GM12892 (cell line): Measurements from ENCODE around the gene ABHD12B.

Source experiments
- POLR2A ChIP-seq: IDR thresholded peaks from 2 replicates; pipeline ENCODE4 v1.6.1; 2011; ENCODE audit warnings: low read depth, low read length, control low read depth
- POLR2AphosphoS5 ChIP-seq: IDR thresholded peaks from 2 replicates; pipeline ENCODE4 v1.6.1; 2011; ENCODE audit warnings: low read depth, low read length, control low read depth
- TAF1 ChIP-seq: IDR thresholded peaks from 2 replicates; pipeline ENCODE4 v1.6.1; 2011; ENCODE audit warnings: low read depth, mild to moderate bottlenecking, control low read depth, low read length, borderline replicate concordance

GRCh38 chr14:50830044-50830931 lies 41.6 kb upstream of the ABHD12B start:
- no peak for TF ChIP-seq POLR2AphosphoS5
- TF ChIP-seq POLR2A: no peak
- TF ChIP-seq TAF1: no peak
